Measurements from ENCODE around the gene ABCA5. TPM values are rescaled to one million over a fixed set of nuclear protein-coding genes. Genes with fewer than 3 reads are reported as not detected.

ABCA5 gene
- total and polyA plus RNA-seq, 12 donors, result 6.9 to 46.7 (median 19.3) TPM

DNA sequence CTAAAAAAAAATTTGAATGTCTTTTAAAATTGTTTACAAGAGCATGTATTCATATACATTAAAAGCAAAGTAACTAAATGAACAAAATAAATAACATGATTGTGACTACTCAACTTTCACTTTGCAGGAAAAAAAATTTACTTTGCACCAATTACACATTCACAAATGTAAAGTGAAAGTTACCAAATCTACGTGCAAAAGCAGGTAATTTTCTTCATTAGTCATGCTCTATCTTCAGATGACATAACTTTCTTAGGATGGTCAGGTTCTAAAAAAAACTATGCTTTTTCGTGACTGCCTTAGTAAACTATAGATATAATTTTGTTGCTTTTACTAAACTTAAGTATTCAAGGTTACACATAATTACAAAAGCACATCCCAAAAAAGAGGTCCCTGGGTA is 81.3 kb downstream of the ABCA5 start:
- Histone ChIP-seq H3K27ac (no peak overlapping the region), H3K4me3 (no peak overlapping the region), H3K4me1 (no peaks in the 10 kb centered on the region), H3K9me3 (no peaks in the 10 kb centered on the region), H3K27me3 (no peaks in the 10 kb centered on the region), H3K36me3 (peaks cover 0 to 38% (median 0%) of the 10 kb centered on the region in 9 donors)
- TF ChIP-seq, protein P1, sequence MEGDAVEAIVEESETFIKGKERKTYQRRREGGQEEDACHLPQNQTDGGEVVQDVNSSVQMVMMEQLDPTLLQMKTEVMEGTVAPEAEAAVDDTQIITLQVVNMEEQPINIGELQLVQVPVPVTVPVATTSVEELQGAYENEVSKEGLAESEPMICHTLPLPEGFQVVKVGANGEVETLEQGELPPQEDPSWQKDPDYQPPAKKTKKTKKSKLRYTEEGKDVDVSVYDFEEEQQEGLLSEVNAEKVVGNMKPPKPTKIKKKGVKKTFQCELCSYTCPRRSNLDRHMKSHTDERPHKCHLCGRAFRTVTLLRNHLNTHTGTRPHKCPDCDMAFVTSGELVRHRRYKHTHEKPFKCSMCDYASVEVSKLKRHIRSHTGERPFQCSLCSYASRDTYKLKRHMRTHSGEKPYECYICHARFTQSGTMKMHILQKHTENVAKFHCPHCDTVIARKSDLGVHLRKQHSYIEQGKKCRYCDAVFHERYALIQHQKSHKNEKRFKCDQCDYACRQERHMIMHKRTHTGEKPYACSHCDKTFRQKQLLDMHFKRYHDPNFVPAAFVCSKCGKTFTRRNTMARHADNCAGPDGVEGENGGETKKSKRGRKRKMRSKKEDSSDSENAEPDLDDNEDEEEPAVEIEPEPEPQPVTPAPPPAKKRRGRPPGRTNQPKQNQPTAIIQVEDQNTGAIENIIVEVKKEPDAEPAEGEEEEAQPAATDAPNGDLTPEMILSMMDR (IDR thresholded peaks at IDR 0.05), result no peak
- WGBS, 2 donors, result 63 to 77% methylated on average over 2 of the region's 2 CpGs
- intact Hi-C loops (cut with DNase I), result loop anchor here in 1 of 10 donors (5.0 kb wide), 1 partner anchor 468 kb away; no protein-coding TSS in a partner anchor
- no peak for ATAC-seq
- DNase-seq, result no peak

DNA sequence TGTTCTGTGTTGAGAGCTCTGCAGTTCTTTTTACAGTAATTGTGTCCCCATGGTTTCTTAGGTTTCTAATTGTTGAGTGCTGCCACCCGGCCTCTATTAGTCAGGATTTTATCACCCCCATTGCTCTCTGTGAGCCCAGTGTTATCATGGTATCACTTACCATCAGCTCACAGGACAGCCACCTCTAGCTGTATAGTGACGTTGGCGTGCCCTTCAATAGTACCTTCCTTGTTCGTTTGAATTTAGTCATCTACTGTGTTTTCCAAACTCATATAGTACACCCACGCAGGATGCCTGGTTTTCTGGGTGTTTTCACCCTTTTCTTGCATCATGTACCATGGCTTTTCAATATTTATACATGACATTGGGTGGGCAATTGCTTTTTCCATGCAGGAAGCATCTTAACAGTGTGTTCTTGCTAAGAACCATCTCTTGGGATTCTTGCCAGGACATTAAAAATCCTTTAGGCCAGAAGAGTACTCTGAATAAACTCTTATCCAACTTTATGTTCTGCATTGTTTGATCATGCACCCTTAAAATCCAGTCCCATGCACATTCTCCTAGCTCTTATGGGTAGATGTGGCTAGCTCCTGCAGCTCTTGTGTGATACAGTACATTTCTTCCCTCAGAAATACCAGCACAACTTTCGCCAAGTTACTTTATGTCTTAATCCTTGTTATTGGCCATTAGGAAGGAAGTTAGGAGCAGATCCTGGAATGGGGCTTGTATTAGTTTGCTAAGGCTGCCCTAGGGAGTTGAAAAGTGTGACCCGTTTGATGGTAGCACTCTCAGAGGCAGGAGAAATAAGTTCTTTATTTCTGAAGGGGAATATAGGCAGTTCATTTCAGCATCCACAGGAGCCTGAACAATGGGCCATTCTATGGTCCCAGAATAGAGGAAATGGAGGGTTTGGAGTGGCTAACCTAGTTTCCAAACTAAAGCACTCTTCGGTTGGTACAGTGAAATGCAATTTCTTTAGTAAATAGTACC is 87.0 kb downstream of the ABCA5 start:
- intact Hi-C loops (cut with DNase I), result loop anchor here in 9 of 10 donors (5.0 to 10.0 kb wide), 5 partner anchors 255 to 468 kb away; no protein-coding TSS in a partner anchor
- Histone ChIP-seq H3K9me3 (no peaks in the 10 kb centered on the region), H3K4me3 (no peak overlapping the region), H3K4me1 (peaks cover 0 to 5% (median 3%) of the 10 kb centered on the region in 9 donors), H3K27me3 (no peaks in the 10 kb centered on the region), H3K27ac (no peak overlapping the region), H3K36me3 (peaks cover 0 to 20% (median 0%) of the 10 kb centered on the region in 9 donors)
- ATAC-seq (no peak), DNase-seq (no peak)
- 87 to 90% methylated on average over 8 of the region's 8 CpGs for WGBS, 2 donors
- TF ChIP-seq, protein P1 (IDR thresholded peaks at IDR 0.05), result no peak

DNA sequence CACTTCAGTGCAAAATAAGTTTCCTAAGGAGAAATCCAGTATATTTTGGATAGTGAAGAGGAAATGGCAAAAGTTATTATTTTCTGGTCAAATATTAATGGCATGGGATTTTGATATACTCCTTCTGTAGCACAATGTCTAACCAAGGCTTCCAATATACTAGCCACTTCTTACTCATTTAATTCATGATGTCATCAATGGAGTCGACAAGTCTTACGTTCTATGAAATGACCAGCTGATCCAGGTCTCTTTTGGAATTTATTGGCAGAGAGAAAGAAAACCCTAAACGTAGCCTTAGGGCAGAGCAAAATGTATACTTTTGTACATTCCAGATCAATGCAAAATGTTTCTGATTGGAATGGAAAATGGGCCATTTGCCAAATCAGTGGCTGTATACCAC is 90.0 kb downstream of the ABCA5 start:
- Histone ChIP-seq H3K27ac (no peak overlapping the region), H3K36me3 (peaks cover 0 to 4% (median 0%) of the 10 kb centered on the region in 9 donors), H3K4me1 (peaks cover 0 to 5% (median 3%) of the 10 kb centered on the region in 9 donors), H3K4me3 (no peak overlapping the region), H3K27me3 (no peaks in the 10 kb centered on the region), H3K9me3 (peaks cover 0 to 21% (median 13%) of the 10 kb centered on the region in 11 donors)
- WGBS, 2 donors, result 82 to 83% methylated on average over 3 of the region's 3 CpGs
- ATAC-seq, result no peak
- TF ChIP-seq, protein P1 (IDR thresholded peaks at IDR 0.05), result no peak
- DNase-seq, result no peak
- intact Hi-C loops (cut with DNase I), result loop anchor here in 9 of 10 donors (2.0 to 10.0 kb wide), 6 partner anchors 252 to 465 kb away; no protein-coding TSS in a partner anchor

DNA sequence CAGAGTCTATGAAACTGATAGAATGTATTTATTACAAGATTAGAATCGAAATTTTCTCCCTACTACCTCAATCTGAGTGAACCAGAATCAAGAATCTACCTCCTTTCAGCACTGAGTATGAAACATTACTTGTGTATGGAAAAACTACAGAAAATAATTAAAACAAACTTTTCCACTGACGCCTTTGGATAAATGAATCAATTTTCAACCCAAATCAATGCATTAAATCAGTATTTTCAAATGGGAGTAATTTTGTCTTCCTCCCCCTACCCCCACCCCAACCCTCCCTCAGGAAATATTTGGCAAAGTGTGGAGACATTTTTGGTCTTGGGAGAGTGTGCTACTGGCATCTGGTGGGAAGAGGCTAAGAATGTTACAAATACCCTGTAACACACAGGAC is 90.5 kb downstream of the ABCA5 start:
- Histone ChIP-seq H3K27me3 (no peaks in the 10 kb centered on the region), H3K36me3 (peaks cover 0 to 4% (median 0%) of the 10 kb centered on the region in 9 donors), H3K4me3 (no peak overlapping the region), H3K27ac (no peak overlapping the region), H3K9me3 (peaks cover 0 to 26% (median 16%) of the 10 kb centered on the region in 11 donors), H3K4me1 (peaks cover 0 to 5% (median 3%) of the 10 kb centered on the region in 9 donors)
- TF ChIP-seq, protein P1 (IDR thresholded peaks at IDR 0.05), result no peak
- 63 to 65% methylated on average over 2 of the region's 2 CpGs for WGBS, 2 donors
- no peak for DNase-seq
- ATAC-seq, result no peak
- intact Hi-C loops (cut with DNase I), result loop anchor here in 9 of 10 donors (2.0 to 10.0 kb wide), 6 partner anchors 252 to 464 kb away; no protein-coding TSS in a partner anchor
